ENCODE data around the gene CFAP46.
"Not testable (repeated sequence)": the region's sequence is repeated elsewhere in the genome, so short reads cannot be mapped to it uniquely, and the experiment has no call there.

GRCh38 chr10:132888446-132888845 is 53.9 kb downstream of the CFAP46 start:
- TF ChIP-seq RAD21 (IDR thresholded peaks at IDR 0.05); CTCF (IDR thresholded peaks at IDR 0.05; ENCODE audit: low read depth, low read length, missing input control); REST (IDR thresholded peaks at IDR 0.05); JUND (IDR thresholded peaks at IDR 0.05); SP1 (IDR thresholded peaks at IDR 0.05); MAX (IDR thresholded peaks at IDR 0.05); NR2F2 (IDR thresholded peaks at IDR 0.05); GABPA (IDR thresholded peaks at IDR 0.05 in 1 of 2, conservative IDR thresholded peaks at IDR 0.05 in 1 of 2); HNF4G (IDR thresholded peaks at IDR 0.05); YY1 (IDR thresholded peaks at IDR 0.05); TAF1 (conservative IDR thresholded peaks at IDR 0.05); HNF4A (conservative IDR thresholded peaks at IDR 0.05); EGR1 (IDR thresholded peaks at IDR 0.05; ENCODE audit: low read depth in 2 of 2): not testable (repeated sequence)
- TF ChIP-seq, protein P1, sequence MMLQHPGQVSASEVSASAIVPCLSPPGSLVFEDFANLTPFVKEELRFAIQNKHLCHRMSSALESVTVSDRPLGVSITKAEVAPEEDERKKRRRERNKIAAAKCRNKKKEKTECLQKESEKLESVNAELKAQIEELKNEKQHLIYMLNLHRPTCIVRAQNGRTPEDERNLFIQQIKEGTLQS (IDR thresholded peaks at IDR 0.05): not testable (repeated sequence)

Data from liver (tissue), 3 donors.